GM23338 (cell line): ENCODE data around the gene RIT2. TPM values are rescaled to one million over a fixed set of nuclear protein-coding genes. Genes with fewer than 3 reads are reported as not detected.

Source experiments
- ATAC-seq: fragments of 200-7000 bp; cut with Tn5 transposase; 3 replicates; pipeline ENCODE4 v1.9.1; 2020
- DNase-seq: peaks from one replicate; pipeline ENCODE4 v3.0.0-alpha.2; 2015; ENCODE audit warnings: low spot score
- H2AFZ ChIP-seq: fragments of 200-600 bp; sonication (generic); 2 replicates; pipeline ENCODE4 v1.8.0; 2016; ENCODE audit warnings: antibody characterized with exemption, mild to moderate bottlenecking, moderate library complexity
- H3F3A ChIP-seq: fragments of 200-600 bp; sonication (generic); replicated peaks from 2 replicates; pipeline ENCODE4 v1.8.0; 2017; ENCODE audit warnings: antibody characterized with exemption, mixed run types, low read depth
- H3K27ac ChIP-seq: fragments of 200-600 bp; sonication (generic); 2 replicates; pipeline ENCODE4 v1.6.1; 2016; ENCODE audit warnings: low read depth
- H3K27me3 ChIP-seq: fragments of 200-600 bp; sonication (generic); 2 replicates; pipeline ENCODE4 v1.8.0; 2016; ENCODE audit warnings: mild to moderate bottlenecking, mixed run types, moderate library complexity; ENCODE audit not compliant: insufficient read depth
- H3K36me3 ChIP-seq: fragments of 200-600 bp; sonication (generic); 2 replicates; pipeline ENCODE4 v1.8.0; 2016; ENCODE audit warnings: mild to moderate bottlenecking; ENCODE audit not compliant: insufficient read depth
- H3K4me1 ChIP-seq: fragments of 200-600 bp; sonication (generic); 2 replicates; pipeline ENCODE4 v1.8.0; 2016; ENCODE audit warnings: mild to moderate bottlenecking, moderate library complexity; ENCODE audit not compliant: insufficient read depth
- H3K4me2 ChIP-seq: fragments of 200-600 bp; sonication (generic); 2 replicates; pipeline ENCODE4 v1.7.1; 2017; ENCODE audit warnings: mixed run types
- H3K4me3 ChIP-seq: fragments of 200-600 bp; sonication (generic); 2 replicates; pipeline ENCODE4 v1.6.1; 2016; ENCODE audit warnings: mixed run types
- H3K79me2 ChIP-seq: fragments of 200-600 bp; sonication (generic); replicated peaks from 2 replicates; pipeline ENCODE4 v1.8.0; 2017; ENCODE audit warnings: mild to moderate bottlenecking; ENCODE audit not compliant: insufficient read depth
- H3K9me2 ChIP-seq: fragments of 200-600 bp; sonication (generic); 2 replicates; pipeline ENCODE4 v1.8.0; 2017; ENCODE audit not compliant: insufficient read depth
- H4K20me1 ChIP-seq: fragments of 200-600 bp; sonication (generic); replicated peaks from 2 replicates; pipeline ENCODE4 v1.8.0; 2017; ENCODE audit warnings: mild to moderate bottlenecking; ENCODE audit not compliant: insufficient read depth
- H3K27ac Mint-ChIP-seq: 2 replicates; pipeline ENCODE4 v1.8.0; 2020; ENCODE audit warnings: inconsistent platforms, mild to moderate bottlenecking, moderate library complexity, mixed read lengths
- H3K27me3 Mint-ChIP-seq: 3 replicates; pipeline ENCODE4 v1.8.0; 2022; ENCODE audit warnings: low read depth, mild to moderate bottlenecking, moderate library complexity, mixed read lengths, inconsistent platforms; ENCODE audit not compliant: insufficient read depth, poor library complexity
- H3K36me3 Mint-ChIP-seq: 3 replicates; pipeline ENCODE4 v1.8.0; 2021; ENCODE audit warnings: low read depth, mild to moderate bottlenecking, inconsistent platforms, moderate library complexity, mixed read lengths
- H3K4me1 Mint-ChIP-seq: 3 replicates; pipeline ENCODE4 v1.8.0; 2020; ENCODE audit warnings: mild to moderate bottlenecking, inconsistent platforms, mixed read lengths
- H3K4me3 Mint-ChIP-seq: 3 replicates; pipeline ENCODE4 v1.8.0; 2021; ENCODE audit warnings: moderate library complexity, mild to moderate bottlenecking, inconsistent platforms, mixed read lengths
- H3K9me3 Mint-ChIP-seq: 3 replicates; pipeline ENCODE4 v1.8.0; 2020; ENCODE audit warnings: moderate library complexity, mild to moderate bottlenecking, inconsistent platforms, mixed read lengths
- CTCF ChIP-seq, 2 experiments: fragments of 200-600 bp in 1 of 2; sonication (generic) in 1 of 2; conservative IDR thresholded peaks; 2 replicates each; pipeline versions ENCODE4 v1.5.1 to v1.6.1; 2016 to 2017; ENCODE audit warnings: antibody characterized with exemption in 2 of 2, low read depth in 2 of 2, mild to moderate bottlenecking in 2 of 2, moderate library complexity in 1 of 2
- EZH2 ChIP-seq: fragments of 200-600 bp; sonication (generic); IDR thresholded peaks from one replicate; pipeline ENCODE4 v1.8.0; 2017; ENCODE audit warnings: antibody characterized with exemption, mild to moderate bottlenecking, low read depth; ENCODE audit not compliant: unreplicated experiment
- EZH2phosphoT487 ChIP-seq: fragments of 200-600 bp; sonication (generic); IDR thresholded peaks from one replicate; pipeline ENCODE4 v1.8.1; 2018; ENCODE audit warnings: antibody characterized with exemption; ENCODE audit not compliant: unreplicated experiment
- STAT1 ChIP-seq: IDR thresholded peaks from one replicate; pipeline ENCODE4 v1.6.1; 2016; ENCODE audit warnings: antibody characterized with exemption; ENCODE audit not compliant: unreplicated experiment
- ZNF331 ChIP-seq: fragments of 250-450 bp; sonication (Bioruptor Pico); IDR thresholded peaks from 2 replicates; pipeline ENCODE4 v1.5.0; 2020; ENCODE audit warnings: low read depth, mild to moderate bottlenecking, moderate library complexity
- polyA plus RNA-seq: library from polyadenylated mRNA; unstranded; fragments of >200 nt; fragmentation: Nextera tagmentation; extraction: Ambion mirVana; gene quantifications from 2 replicates; pipeline ENCODE4 v1.2.1, GENCODE V29; 2016
- total RNA-seq: library from RNA; depleted of rRNA; stranded (reverse); fragments of >200 nt; shearing (Covaris generic); gene quantifications from 2 replicates; pipeline ENCODE4 v1.2.3, GENCODE V29; 2014
- TF ChIP-seq, protein P1 (sequence below): IDR thresholded peaks from one replicate; pipeline ENCODE4 v1.6.1; 2018; ENCODE audit warnings: antibody characterized with exemption; ENCODE audit not compliant: unreplicated experiment
- TF ChIP-seq, protein P2 (sequence below): IDR thresholded peaks from 2 replicates; pipeline ENCODE4 v1.6.1; 2016; ENCODE audit warnings: antibody characterized with exemption

The RIT2 gene
- total and polyA plus RNA-seq, 2 experiments from 2014 or later, result 1.9 to 8.8 TPM

DNA sequence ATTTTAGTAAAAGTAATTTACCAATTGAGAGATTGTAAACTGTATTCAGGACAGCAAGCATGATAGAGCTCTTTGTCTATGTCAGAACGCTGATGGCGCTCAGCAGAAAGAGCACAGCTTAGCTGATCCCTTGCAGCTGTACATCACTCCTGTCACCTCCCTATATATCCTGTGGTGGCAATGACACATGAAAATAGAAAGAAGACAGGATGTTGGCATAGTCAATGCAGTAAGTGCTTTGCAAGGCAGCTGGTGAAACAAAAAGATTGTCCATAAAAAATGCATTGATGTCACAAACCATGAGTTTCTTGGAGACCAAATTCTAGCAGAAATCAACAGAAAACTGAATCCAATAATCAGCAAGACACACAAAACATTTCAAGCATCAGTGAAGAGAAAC is 221.5 kb downstream of the RIT2 start (continued):
- TF ChIP-seq, protein P1, sequence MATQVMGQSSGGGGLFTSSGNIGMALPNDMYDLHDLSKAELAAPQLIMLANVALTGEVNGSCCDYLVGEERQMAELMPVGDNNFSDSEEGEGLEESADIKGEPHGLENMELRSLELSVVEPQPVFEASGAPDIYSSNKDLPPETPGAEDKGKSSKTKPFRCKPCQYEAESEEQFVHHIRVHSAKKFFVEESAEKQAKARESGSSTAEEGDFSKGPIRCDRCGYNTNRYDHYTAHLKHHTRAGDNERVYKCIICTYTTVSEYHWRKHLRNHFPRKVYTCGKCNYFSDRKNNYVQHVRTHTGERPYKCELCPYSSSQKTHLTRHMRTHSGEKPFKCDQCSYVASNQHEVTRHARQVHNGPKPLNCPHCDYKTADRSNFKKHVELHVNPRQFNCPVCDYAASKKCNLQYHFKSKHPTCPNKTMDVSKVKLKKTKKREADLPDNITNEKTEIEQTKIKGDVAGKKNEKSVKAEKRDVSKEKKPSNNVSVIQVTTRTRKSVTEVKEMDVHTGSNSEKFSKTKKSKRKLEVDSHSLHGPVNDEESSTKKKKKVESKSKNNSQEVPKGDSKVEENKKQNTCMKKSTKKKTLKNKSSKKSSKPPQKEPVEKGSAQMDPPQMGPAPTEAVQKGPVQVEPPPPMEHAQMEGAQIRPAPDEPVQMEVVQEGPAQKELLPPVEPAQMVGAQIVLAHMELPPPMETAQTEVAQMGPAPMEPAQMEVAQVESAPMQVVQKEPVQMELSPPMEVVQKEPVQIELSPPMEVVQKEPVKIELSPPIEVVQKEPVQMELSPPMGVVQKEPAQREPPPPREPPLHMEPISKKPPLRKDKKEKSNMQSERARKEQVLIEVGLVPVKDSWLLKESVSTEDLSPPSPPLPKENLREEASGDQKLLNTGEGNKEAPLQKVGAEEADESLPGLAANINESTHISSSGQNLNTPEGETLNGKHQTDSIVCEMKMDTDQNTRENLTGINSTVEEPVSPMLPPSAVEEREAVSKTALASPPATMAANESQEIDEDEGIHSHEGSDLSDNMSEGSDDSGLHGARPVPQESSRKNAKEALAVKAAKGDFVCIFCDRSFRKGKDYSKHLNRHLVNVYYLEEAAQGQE, result no peak
- no peak for TF ChIP-seq ZNF331 (CRISPR knock-in tag)

- TF ChIP-seq, protein P1, result no peak
- TF ChIP-seq, protein P2, sequence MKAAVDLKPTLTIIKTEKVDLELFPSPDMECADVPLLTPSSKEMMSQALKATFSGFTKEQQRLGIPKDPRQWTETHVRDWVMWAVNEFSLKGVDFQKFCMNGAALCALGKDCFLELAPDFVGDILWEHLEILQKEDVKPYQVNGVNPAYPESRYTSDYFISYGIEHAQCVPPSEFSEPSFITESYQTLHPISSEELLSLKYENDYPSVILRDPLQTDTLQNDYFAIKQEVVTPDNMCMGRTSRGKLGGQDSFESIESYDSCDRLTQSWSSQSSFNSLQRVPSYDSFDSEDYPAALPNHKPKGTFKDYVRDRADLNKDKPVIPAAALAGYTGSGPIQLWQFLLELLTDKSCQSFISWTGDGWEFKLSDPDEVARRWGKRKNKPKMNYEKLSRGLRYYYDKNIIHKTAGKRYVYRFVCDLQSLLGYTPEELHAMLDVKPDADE, result no peak
- no peak for TF ChIP-seq STAT1
- TF ChIP-seq EZH2phosphoT487, result no peak
- TF ChIP-seq EZH2, result no peak
- no peak for TF ChIP-seq CTCF (conservative IDR thresholded peaks at IDR 0.05; ENCODE audit: low read depth in 2 of 2)
- H3K9me2 ChIP-seq, result no peaks in the 10 kb centered on the region
- no peak overlapping the region for H3K4me2 ChIP-seq
- ATAC-seq (no peak), DNase-seq (no peak)
- no peak overlapping the region; the same call in 1 of the 2 replicates for H2AFZ ChIP-seq
- peaks cover 21% of the 10 kb centered on the region for H3K4me1 ChIP-seq
- H3K4me3 Mint-ChIP-seq, result no peak overlapping the region
- H3K27me3 ChIP-seq, result no peaks in the 10 kb centered on the region
- no peak overlapping the region for H3K27ac Mint-ChIP-seq
- no peaks in the 10 kb centered on the region for H4K20me1 ChIP-seq
- no peak overlapping the region for H3K27ac ChIP-seq
- no peaks in the 10 kb centered on the region for H3K9me3 Mint-ChIP-seq
- no peak overlapping the region for H3K4me3 ChIP-seq
- H3K4me1 Mint-ChIP-seq, result peaks cover 5% of the 10 kb centered on the region; the same call in 2 of the 3 replicates
- H3K36me3 ChIP-seq, result no peaks in the 10 kb centered on the region
- H3K27me3 Mint-ChIP-seq, result no peaks in the 10 kb centered on the region
- H3K79me2 ChIP-seq, result no peaks in the 10 kb centered on the region
- H3F3A ChIP-seq, result no peaks in the 10 kb centered on the region
- H3K36me3 Mint-ChIP-seq, result peaks cover 4% of the 10 kb centered on the region; the same call in 1 of the 3 replicates
These were observed 223.3 kb downstream of the RIT2 start for GRCh38 chr18:42892181-42892580.
